NCI-H2107 treated with DMSO at 0.1 percent for 48 hours (cell line): ENCODE data around the gene TSPAN31.

ENCODE experiments used
- DNase-seq: peaks from one replicate; lab custom pipeline; 2025; ENCODE audit not compliant: unreplicated experiment; lab: John Stamatoyannopoulos, UW

The TSPAN31 gene

GRCh38 chr12:57735198-57735855 lies 9.5 kb upstream of the TSPAN31 start:
- DNase-seq, result no peak

DNA sequence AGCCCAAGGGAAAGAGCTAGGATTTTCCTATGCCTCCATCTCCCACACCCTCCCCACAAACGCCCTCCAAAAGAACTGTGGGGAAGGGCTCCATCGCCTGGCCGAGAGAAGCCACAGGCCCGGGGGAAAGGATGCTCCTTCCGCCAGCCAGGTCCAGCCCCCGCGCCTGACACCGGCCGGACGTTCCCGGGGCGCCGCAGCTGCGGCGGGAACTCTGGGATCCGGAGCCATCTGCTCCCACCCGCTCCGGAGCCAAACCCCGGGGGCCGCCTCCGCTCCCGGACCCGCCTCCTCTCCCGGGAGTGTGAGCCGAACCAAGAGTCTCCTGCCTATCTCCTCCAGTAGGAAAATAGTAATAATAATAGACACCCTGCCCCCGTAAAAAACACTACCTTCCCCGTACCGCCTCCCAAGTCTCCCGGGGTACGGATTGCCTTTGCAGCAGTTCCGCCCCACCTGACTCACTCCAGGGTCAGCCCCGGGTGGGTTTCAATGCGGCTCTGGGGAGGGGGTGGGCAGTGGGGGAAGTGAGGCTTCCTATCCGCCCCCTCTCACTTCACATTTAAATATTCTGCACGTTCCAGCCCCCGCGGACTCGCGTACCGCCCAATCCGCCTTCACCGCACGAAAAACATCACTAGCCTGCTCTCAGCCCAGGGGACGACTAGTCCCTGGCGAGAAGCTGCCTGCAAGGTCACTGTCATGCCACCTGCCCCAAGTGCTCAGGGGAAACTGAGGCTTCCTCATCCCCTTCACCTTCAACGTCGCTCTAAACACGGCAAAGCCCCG lies 8.7 kb upstream of the TSPAN31 start:
- DNase-seq, result no peak

DNA sequence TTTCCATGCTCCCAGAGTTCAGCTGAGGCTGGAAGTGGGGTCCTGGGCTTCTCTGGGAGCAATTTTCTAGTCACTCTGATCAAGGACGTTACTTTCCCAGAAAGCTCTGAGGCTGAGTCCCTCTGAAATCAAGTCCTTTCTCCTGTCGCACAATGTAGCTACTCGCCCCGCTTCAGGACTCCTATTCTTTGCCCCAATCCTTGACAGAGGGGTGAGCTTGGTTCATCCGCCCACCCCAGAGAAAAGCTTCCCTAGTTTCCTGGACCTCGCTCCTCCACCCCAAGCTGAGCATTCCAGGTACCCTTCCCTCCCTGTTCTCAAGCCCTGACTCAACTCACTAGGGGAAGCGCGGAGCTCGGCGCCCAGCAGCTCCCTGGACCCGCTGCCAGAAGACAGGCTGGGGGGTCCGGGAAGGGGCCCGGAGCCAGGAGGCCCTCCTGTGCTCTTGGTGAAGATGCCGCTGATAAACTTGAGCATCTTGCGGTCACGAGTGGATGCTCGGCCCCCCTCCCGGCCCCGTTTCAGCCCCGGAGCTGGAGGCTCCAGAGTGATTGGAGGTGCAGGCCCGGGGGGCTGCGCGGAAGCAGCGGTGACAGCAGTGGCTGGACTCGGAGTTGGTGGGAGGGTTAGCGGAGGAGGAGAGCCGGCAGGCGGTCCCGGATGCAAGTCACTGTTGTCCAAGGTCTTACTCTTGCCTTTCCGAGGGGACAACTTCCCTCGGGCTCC lies 7.9 kb upstream of the TSPAN31 start:
- no peak for DNase-seq

- no peak for DNase-seq
These were observed 7.1 kb upstream of the TSPAN31 start for GRCh38 chr12:57737467-57738460.

DNA sequence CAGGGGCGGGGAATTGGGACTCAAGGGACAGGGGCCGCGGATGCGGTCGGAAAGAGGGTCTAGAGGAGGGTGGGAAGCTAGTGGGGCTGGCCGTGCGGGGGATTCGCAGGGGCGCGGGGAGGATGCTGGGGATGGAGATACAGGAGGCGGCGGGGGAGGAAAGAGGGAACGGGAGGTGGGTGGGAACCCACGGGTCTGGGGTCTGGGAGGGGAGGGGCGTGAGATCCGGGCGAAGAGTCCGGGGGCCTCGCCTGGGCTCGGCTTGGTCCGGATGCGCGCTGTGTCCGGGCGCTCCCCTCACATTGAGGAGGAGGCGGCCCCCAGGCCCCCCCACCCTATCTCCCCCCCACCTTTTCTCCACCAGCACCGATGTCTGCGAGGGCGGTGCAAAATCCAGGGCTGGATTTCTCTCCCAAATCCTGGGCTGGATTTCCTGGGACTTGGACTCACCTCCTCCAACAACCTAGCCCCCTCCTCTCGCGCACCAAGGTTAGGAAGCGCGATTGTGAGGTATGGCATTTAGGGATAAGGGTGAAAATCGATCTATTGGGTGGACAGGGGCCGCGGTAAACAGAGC lies 6.1 kb upstream of the TSPAN31 start, which contains the start of gene AGAP2:
Gene AGAP2, minus strand, starts transcription at position 82 of the 577 bp plus-strand sequence. CDS start 496 bp downstream, outside the sequence.
- DNase-seq, result no peak

DNA sequence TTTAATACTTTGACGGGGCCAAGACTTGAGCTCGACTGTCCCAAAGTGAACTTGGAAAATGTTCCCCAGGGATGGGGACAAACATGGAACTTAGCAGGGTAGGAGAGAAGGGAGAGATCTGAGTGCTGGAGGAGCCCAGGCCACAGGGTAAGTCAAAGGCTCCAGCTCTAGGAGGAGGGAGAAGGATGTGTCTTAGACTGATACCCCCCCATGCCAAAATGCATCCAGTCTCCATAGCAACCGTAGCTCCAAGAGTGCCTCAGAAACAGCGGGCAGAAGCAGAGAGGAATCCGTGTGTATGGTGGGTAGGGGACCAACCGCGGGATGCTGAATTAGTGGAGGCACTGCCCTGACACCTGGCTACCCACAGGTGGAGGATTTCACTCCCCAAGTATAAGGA lies 5.5 kb upstream of the TSPAN31 start:
- no peak for DNase-seq

DNA sequence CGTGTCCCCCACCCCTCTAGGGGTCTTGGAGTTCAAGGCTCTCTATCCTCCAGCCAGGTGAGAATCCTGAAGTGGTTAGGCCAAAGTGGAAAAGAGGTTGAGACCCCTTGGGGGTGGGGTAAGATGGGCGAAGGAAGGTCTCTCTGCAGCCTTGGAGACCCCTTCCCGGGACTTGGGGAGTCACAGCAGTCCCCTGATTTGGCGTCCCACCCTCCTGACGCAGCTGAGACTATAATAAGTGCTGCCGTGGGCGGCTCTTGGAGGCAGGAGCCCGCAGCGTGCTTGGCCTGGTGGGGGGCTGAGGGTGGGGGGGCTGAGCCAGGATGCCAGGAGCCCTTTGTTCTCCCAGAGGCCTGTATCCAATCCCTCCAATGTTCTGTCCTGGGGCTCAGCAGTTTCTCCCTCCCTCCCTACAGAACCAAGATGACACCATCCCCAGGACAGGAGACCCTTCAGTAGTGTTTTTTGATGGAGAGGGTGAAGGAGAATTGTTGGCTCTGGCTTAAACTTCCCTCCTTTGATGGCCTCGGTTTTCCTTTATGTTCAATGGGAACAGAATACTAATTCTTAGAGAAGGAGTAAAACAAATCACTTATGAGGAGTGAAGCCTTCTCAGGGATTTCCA lies 4.8 kb upstream of the TSPAN31 start:
- no peak for DNase-seq

DNA sequence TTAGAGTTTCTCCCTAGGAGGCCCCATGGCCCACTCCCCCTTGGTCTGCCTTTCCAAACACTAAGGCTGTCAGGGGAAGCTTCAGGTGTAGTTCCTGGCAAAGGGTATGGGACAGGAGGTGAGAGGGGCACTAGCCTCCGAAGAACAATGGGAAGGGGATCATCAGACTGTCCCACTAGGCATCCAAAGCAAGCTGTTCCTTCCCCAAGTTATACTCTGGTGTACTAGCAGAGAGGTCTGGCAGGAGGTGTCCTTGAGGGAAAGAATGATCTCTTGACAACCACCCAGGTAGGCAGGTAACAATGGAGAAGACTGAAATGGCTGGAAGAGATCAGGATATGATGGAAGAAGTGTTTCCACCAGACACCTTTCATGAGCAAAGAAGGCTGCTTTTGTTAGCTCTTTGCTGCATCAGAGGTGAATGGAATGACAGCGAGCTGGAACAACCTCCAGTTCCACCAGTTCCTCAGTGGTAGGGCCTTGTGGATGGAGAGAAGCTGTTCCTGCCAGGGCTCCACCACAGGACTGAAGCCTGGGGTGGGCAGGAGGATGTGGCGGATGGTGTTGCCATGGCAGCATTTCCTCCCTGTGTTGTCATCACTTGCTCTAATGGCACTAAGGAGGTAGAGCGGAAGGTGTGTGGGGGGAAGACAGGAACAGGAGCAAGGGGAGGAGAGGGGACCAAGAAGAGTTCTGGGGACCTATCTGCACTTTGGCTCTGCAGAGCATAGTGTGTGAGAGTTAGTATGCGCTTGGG lies 4.0 kb upstream of the TSPAN31 start:
- DNase-seq, result no peak

- DNase-seq, result no peak
These were observed 3.4 kb upstream of the TSPAN31 start for GRCh38 chr12:57741413-57741789.

GRCh38 chr12:57741844-57742738 lies 2.7 kb upstream of the TSPAN31 start:
- DNase-seq, result no peak

- no peak for DNase-seq
These were observed 1.1 kb upstream of the TSPAN31 start for GRCh38 chr12:57743769-57744168.

- DNase-seq, result no peak
These were observed 554 bp upstream of the TSPAN31 start for GRCh38 chr12:57744194-57744776.

DNA sequence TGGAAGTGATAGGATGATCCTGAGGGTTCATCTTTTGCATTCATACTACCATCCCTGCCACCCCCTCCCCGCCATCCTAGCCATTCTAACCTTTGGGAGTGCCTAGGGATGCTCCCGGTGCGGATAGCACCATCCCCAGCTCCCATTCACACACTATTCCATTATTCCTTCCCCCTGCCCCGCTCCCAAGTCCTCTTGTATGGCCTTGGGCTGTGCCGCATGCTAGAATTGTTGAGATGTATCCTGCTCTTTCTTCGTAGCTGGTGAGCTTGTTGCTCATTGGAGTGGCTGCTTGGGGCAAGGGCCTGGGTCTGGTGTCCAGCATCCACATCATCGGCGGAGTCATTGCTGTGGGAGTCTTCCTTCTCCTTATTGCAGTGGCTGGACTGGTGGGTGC lies 644 bp downstream of the TSPAN31 start:
- no peak for DNase-seq

DNA sequence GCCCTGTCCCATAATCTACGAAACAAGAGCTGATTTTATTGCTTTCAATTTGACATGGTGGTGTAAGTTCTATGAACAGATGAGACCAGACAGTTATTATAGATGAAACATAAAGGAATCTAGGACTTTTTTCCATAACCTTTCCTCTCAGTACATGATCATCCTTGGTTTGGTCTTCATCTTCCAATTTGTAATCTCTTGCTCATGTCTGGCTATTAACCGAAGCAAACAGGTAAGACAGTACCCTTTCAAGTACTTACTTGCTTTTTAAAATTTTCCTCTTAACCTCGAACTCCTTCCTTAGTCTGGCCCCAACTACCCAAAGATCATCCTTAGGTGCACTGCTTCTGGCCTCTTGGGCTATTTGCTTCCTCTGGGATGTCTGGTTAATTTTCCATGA lies 1.2 kb downstream of the TSPAN31 start:
- no peak for DNase-seq

GRCh38 chr12:57749061-57749460 lies 4.2 kb downstream of the TSPAN31 start:
- DNase-seq, result no peak

DNA sequence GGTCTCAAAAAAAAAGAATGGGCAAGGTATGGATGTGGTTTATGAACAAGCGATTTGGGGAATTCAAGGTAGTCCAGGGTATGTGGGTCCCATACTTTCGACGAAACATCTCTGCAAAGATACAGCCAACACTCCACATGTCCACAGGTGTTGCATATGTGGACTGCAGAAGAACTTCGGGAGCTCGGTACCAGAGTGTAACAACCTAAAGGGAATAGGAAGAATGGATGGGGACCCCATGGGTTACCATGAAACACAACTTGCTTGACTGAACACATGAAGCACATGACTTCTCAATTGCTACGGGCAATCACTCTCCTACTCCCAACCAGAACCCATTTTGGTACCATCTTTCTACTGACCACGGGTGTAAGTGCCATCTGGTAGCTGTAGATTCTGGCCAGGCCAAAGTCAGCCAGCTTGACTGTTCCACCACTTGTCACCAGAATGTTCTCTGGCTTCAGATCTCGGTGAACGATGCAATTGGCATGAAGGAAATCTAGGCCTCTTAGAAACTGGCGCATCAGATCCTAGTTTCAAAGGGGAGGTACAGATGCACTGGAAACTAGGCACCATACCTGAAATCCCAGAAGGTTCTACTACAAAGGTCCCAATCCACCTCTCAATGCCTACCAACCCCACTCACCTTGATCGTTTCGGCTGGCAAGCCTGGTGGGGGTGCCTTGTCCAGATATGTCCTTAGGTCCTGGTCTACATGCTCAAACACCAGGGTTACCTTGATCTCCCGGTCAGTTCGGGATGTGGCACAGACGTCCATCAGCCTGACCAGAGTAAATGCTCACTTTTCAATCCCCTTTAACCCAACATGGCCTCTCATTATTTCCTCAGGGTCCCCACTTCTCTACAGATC lies 6.0 kb downstream of the TSPAN31 start:
- no peak for DNase-seq

DNA sequence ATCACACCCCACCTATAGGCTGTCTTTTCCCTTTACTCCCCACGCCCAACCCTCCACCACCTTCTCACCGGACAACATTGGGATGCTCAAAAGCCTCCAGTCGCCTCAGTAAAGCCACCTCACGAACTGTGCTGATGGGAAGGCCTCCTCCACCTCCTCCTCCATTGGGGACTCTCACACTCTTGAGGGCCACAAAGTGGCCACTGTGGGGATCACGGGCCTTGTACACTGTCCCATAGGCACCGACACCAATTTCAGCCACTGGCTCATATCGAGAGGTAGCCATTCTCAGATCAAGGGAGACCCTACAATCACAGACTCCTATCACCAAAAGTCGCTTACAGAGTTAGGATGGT lies 6.6 kb downstream of the TSPAN31 start:
- no peak for DNase-seq
